C4-2B (cell line): ENCODE results near the gene PRKCA.

Experiments
- CTCF ChIP-seq: fragments of 450-650 bp; conservative IDR thresholded peaks from 2 replicates; pipeline ENCODE4 v1.5.1; 2017; ENCODE audit warnings: mild to moderate bottlenecking
- ZFX ChIP-seq: fragments of 450-650 bp; IDR thresholded peaks from 2 replicates; pipeline ENCODE4 v1.6.1; 2017

- TF ChIP-seq CTCF: no peak
- no peak for TF ChIP-seq ZFX
Measured at GRCh38 chr17:66509926-66510325, 207.5 kb downstream of the PRKCA start.
